Measurements from ENCODE around the gene DAGLA.

GRCh38 chr11:61647529-61647928 lies 32.7 kb upstream of the DAGLA start:
- TF ChIP-seq, protein P1, sequence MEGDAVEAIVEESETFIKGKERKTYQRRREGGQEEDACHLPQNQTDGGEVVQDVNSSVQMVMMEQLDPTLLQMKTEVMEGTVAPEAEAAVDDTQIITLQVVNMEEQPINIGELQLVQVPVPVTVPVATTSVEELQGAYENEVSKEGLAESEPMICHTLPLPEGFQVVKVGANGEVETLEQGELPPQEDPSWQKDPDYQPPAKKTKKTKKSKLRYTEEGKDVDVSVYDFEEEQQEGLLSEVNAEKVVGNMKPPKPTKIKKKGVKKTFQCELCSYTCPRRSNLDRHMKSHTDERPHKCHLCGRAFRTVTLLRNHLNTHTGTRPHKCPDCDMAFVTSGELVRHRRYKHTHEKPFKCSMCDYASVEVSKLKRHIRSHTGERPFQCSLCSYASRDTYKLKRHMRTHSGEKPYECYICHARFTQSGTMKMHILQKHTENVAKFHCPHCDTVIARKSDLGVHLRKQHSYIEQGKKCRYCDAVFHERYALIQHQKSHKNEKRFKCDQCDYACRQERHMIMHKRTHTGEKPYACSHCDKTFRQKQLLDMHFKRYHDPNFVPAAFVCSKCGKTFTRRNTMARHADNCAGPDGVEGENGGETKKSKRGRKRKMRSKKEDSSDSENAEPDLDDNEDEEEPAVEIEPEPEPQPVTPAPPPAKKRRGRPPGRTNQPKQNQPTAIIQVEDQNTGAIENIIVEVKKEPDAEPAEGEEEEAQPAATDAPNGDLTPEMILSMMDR (IDR thresholded peaks at IDR 0.05) = no peak
- TF ChIP-seq POLR2A (IDR thresholded peaks at IDR 0.05) = no peak
